Hepatocyte (in vitro differentiated cells): Measurements from ENCODE around the gene RGS3.

Experiments used
- CTCF ChIP-seq: fragments of 200-600 bp; sonication (generic); IDR thresholded peaks from 2 replicates; pipeline ENCODE4 v1.5.1; 2016; ENCODE audit warnings: antibody characterized with exemption, mild to moderate bottlenecking; ENCODE audit not compliant: poor library complexity
- EZH2 ChIP-seq: fragments of 200-600 bp; sonication (generic); IDR thresholded peaks from 2 replicates; pipeline ENCODE4 v1.6.1; 2016; ENCODE audit warnings: antibody characterized with exemption, mild to moderate bottlenecking, borderline replicate concordance
- EZH2phosphoT487 ChIP-seq: fragments of 200-600 bp; sonication (generic); IDR thresholded peaks from one replicate; pipeline ENCODE4 v1.6.1; 2018; ENCODE audit warnings: antibody characterized with exemption, mild to moderate bottlenecking, low read depth, moderate library complexity; ENCODE audit not compliant: unreplicated experiment, severe bottlenecking

GRCh38 chr9:113620377-113621161 lies 157.0 kb downstream of the RGS3 start:
- TF ChIP-seq CTCF (no peak), EZH2 (no peak), EZH2phosphoT487 (no peak)
